Spleen (tissue), 7 donors: ENCODE data around the gene KRTAP17-1.

Experiments
- POLR2A ChIP-seq, 3 donors: fragments of 450-650 bp; IDR thresholded peaks; one replicate each; pipeline ENCODE4 v1.5.1; 2017; ENCODE audit warnings: antibody characterized with exemption in 3 of 3, mild to moderate bottlenecking in 1 of 3
- TF ChIP-seq, protein P1 (sequence below), 11 experiments: fragments of 200-600 bp in 7 of 11; fragments of 450-650 bp in 4 of 11; sonication (generic) in 4 of 11; IDR thresholded peaks in 8 of 11; conservative IDR thresholded peaks in 3 of 11; 1 replicate in 7 of 11; 2 replicates in 4 of 11; pipeline versions ENCODE4 v1.4.0 to v1.8.0; 2016 to 2021; ENCODE audit warnings: antibody characterized with exemption in 11 of 11, inconsistent platforms in 4 of 11, mild to moderate bottlenecking in 1 of 11
- donor health status: DM: no; HTN: no; CAD: no; lungs with moderate emphysema.
- donor health status: DM: no; HTN: no; CAD: no.
- donor health status: DM: no; HTN: no; CAD: no.

DNA sequence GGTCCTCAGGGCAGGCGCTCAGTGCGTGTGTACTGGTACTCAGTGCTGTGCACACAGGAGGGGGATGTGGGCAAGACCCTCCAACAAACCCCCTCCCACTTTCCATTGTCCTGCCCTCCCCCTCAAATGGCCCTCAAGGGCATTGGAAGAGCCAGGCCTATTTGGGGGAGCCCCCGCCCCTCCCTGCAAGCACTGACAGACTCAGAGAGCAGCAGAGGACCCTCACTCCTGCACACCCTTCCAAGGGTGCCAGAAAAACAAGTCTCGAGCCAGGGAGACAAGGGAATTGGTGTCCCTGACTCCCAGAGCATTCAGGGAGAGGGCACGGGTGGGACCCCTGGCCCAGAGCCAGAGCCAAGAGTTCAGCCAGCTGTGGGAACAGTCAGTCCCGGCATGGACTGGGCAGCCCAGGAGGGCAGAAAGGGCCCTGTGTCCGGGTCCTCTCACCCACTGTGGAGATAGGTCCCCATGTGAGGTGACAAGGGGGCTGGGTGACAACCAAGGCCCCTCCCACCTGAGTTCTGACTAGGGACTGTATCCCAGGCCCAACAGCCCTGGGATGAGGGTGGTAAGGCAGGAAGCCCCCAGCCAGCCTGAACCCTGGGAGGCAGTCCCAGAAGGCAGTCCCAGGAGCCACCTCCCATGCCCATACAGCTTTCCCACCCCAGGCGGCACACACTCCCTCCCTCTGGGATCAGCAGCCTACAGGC lies 12.1 kb upstream of the KRTAP17-1 start:
- no peak for TF ChIP-seq POLR2A (IDR thresholded peaks at IDR 0.05)
- TF ChIP-seq, protein P1, sequence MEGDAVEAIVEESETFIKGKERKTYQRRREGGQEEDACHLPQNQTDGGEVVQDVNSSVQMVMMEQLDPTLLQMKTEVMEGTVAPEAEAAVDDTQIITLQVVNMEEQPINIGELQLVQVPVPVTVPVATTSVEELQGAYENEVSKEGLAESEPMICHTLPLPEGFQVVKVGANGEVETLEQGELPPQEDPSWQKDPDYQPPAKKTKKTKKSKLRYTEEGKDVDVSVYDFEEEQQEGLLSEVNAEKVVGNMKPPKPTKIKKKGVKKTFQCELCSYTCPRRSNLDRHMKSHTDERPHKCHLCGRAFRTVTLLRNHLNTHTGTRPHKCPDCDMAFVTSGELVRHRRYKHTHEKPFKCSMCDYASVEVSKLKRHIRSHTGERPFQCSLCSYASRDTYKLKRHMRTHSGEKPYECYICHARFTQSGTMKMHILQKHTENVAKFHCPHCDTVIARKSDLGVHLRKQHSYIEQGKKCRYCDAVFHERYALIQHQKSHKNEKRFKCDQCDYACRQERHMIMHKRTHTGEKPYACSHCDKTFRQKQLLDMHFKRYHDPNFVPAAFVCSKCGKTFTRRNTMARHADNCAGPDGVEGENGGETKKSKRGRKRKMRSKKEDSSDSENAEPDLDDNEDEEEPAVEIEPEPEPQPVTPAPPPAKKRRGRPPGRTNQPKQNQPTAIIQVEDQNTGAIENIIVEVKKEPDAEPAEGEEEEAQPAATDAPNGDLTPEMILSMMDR (IDR thresholded peaks at IDR 0.05 in 8 of 11, conservative IDR thresholded peaks at IDR 0.05 in 3 of 11), result no peak
